DND-41 (cell line): ENCODE measurements around the gene TSPAN10.

Experiments
- ATAC-seq: fragments of 200-7000 bp; cut with Tn5 transposase; 3 replicates; pipeline ENCODE4 v1.9.1; 2021; ENCODE audit warnings: low read depth; ENCODE audit not compliant: insufficient read depth
- DNase-seq: peaks from one replicate; pipeline ENCODE4 v3.0.0-alpha.2; 2020
- H2AFZ ChIP-seq: 2 replicates; pipeline ENCODE4 v1.6.0; 2012; ENCODE audit warnings: low read depth, low read length
- H3K27ac ChIP-seq: 2 replicates; pipeline ENCODE4 v1.5.1; 2012; ENCODE audit warnings: low read length, inconsistent platforms
- H3K27me3 ChIP-seq: fragments of 200-600 bp; sonication (generic); 2 replicates; pipeline ENCODE4 v1.6.0; 2012; ENCODE audit warnings: low read length, mild to moderate bottlenecking, inconsistent platforms; ENCODE audit not compliant: insufficient read depth, poor library complexity
- H3K36me3 ChIP-seq: 2 replicates; pipeline ENCODE4 v1.5.1; 2012; ENCODE audit warnings: low read length, inconsistent platforms; ENCODE audit not compliant: insufficient read depth
- H3K4me1 ChIP-seq: 2 replicates; pipeline ENCODE4 v1.5.1; 2012; ENCODE audit warnings: mild to moderate bottlenecking, low read length; ENCODE audit not compliant: insufficient read depth
- H3K4me2 ChIP-seq: 2 replicates; pipeline ENCODE4 v1.6.0; 2012; ENCODE audit warnings: mild to moderate bottlenecking, moderate library complexity, low read length, inconsistent platforms; ENCODE audit not compliant: insufficient read depth
- H3K4me3 ChIP-seq, 2 experiments: fragments of 200-600 bp in 1 of 2; shearing (Covaris generic) in 1 of 2; 2 replicates each; pipeline ENCODE4 v1.5.1; 2012 to 2016; ENCODE audit warnings: inconsistent platforms in 2 of 2, low read length in 2 of 2, mild to moderate bottlenecking in 2 of 2, low read depth in 1 of 2, moderate library complexity in 1 of 2
- H3K79me2 ChIP-seq: 2 replicates; pipeline ENCODE4 v1.6.0; 2012; ENCODE audit warnings: low read length, inconsistent platforms; ENCODE audit not compliant: insufficient read depth
- H3K9ac ChIP-seq: 2 replicates; pipeline ENCODE4 v1.6.0; 2012; ENCODE audit warnings: low read depth, mild to moderate bottlenecking, inconsistent platforms, low read length, moderate library complexity
- H3K9me3 ChIP-seq: 2 replicates; pipeline ENCODE4 v1.5.1; 2012; ENCODE audit warnings: low read length, moderate library complexity, mild to moderate bottlenecking, inconsistent platforms; ENCODE audit not compliant: insufficient read depth, severe bottlenecking
- H4K20me1 ChIP-seq: 2 replicates; pipeline ENCODE4 v1.6.0; 2012; ENCODE audit warnings: low read length; ENCODE audit not compliant: insufficient read depth
- CTCF ChIP-seq: IDR thresholded peaks from 2 replicates; pipeline ENCODE4 v1.5.1; 2012; ENCODE audit warnings: borderline replicate concordance, low read length, moderate library complexity, mild to moderate bottlenecking; ENCODE audit not compliant: poor library complexity, severe bottlenecking; ENCODE audit errors: extremely low read depth
- EZH2 ChIP-seq: IDR thresholded peaks from 3 replicates; pipeline ENCODE4 v1.6.1; 2012; ENCODE audit warnings: borderline replicate concordance, low read depth, mild to moderate bottlenecking, moderate library complexity, low read length, inconsistent platforms; ENCODE audit not compliant: severe bottlenecking

The TSPAN10 gene

GRCh38 chr17:81646869-81647600, 10.0 kb downstream of the TSPAN10 start:
- H3K27me3 ChIP-seq, result no peaks in the 10 kb centered on the region
- TF ChIP-seq CTCF, result no peak
- TF ChIP-seq EZH2, result no peak
- H4K20me1 ChIP-seq, result no peaks in the 10 kb centered on the region
- H3K9ac ChIP-seq, result no peak overlapping the region
- no peaks in the 10 kb centered on the region for H3K36me3 ChIP-seq
- H3K4me3 ChIP-seq, result no peak overlapping the region
- H2AFZ ChIP-seq, result no peak overlapping the region
- no peaks in the 10 kb centered on the region for H3K79me2 ChIP-seq
- H3K4me1 ChIP-seq, result no peaks in the 10 kb centered on the region
- DNase-seq (no peak), ATAC-seq (no peak)
- H3K27ac ChIP-seq, result no peak overlapping the region
- no peak overlapping the region for H3K4me2 ChIP-seq
- peaks cover 2% of the 10 kb centered on the region for H3K9me3 ChIP-seq

- no peaks in the 10 kb centered on the region for H3K36me3 ChIP-seq
- H3K4me3 ChIP-seq, result no peak overlapping the region
- no peak overlapping the region for H3K9ac ChIP-seq
- peaks cover 2% of the 10 kb centered on the region for H3K9me3 ChIP-seq
- no peak for ATAC-seq
- H3K27ac ChIP-seq, result no peak overlapping the region
- H3K4me1 ChIP-seq, result no peaks in the 10 kb centered on the region
- no peaks in the 10 kb centered on the region for H4K20me1 ChIP-seq
- H3K4me2 ChIP-seq, result no peak overlapping the region
- TF ChIP-seq CTCF, result no peak
- TF ChIP-seq EZH2, result no peak
- DNase-seq, result no peak
- H3K79me2 ChIP-seq, result no peaks in the 10 kb centered on the region
- H2AFZ ChIP-seq, result no peak overlapping the region
- no peaks in the 10 kb centered on the region for H3K27me3 ChIP-seq
These were observed 10.6 kb downstream of the TSPAN10 start for GRCh38 chr17:81647640-81648012.

- no peaks in the 10 kb centered on the region for H3K4me1 ChIP-seq
- TF ChIP-seq EZH2, result no peak
- no peak for TF ChIP-seq CTCF
- no peaks in the 10 kb centered on the region for H3K79me2 ChIP-seq
- no peak overlapping the region for H3K4me3 ChIP-seq
- no peak overlapping the region for H3K4me2 ChIP-seq
- H4K20me1 ChIP-seq, result no peaks in the 10 kb centered on the region
- no peak overlapping the region for H2AFZ ChIP-seq
- ATAC-seq (no peak), DNase-seq (no peak)
- peaks cover 2% of the 10 kb centered on the region for H3K9me3 ChIP-seq
- no peak overlapping the region for H3K27ac ChIP-seq
- no peaks in the 10 kb centered on the region for H3K27me3 ChIP-seq
- no peak overlapping the region for H3K9ac ChIP-seq
- no peaks in the 10 kb centered on the region for H3K36me3 ChIP-seq
These were observed 11.2 kb downstream of the TSPAN10 start for GRCh38 chr17:81648013-81648706.
